Body of pancreas (tissue), 4 donors: Measurements from ENCODE around the gene GPRIN2.
"Not testable (repeated sequence)": the region's sequence is repeated elsewhere in the genome, so short reads cannot be mapped to it uniquely, and the experiment has no call there.

Source experiments
- POLR2A ChIP-seq, 3 donors: fragments of 450-650 bp; IDR thresholded peaks; one replicate each; pipeline ENCODE4 v1.6.1; 2016; ENCODE audit warnings: antibody characterized with exemption in 3 of 3, mild to moderate bottlenecking in 2 of 3
- TF ChIP-seq, protein P1 (sequence below), 7 experiments: fragments of 450-650 bp in 4 of 7; fragments of 200-600 bp in 3 of 7; sonication (generic) in 3 of 7; IDR thresholded peaks; one replicate each; pipeline ENCODE4 v1.5.1; 2016 to 2019; ENCODE audit warnings: antibody characterized with exemption in 7 of 7

DNA sequence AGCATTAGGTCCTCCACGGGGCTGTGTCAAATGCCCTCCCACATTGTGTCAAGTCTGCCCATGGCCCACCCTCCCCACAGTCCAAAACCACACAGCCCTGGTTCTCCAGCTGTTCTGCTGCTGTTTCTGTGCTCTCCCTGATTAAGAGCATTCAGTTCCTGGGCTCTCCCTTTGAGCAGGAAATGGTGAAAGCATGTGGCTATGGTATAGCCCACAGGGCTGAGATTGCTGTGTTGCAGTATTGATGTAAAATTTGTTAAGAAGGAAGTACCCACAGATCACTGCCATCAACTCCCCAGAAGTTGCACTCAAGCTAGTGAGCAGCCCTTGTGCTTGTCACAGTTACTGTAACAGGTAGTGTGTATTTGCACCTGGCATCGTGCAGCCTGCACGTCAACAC lies 31.8 kb upstream of the GPRIN2 start:
- TF ChIP-seq, protein P1, sequence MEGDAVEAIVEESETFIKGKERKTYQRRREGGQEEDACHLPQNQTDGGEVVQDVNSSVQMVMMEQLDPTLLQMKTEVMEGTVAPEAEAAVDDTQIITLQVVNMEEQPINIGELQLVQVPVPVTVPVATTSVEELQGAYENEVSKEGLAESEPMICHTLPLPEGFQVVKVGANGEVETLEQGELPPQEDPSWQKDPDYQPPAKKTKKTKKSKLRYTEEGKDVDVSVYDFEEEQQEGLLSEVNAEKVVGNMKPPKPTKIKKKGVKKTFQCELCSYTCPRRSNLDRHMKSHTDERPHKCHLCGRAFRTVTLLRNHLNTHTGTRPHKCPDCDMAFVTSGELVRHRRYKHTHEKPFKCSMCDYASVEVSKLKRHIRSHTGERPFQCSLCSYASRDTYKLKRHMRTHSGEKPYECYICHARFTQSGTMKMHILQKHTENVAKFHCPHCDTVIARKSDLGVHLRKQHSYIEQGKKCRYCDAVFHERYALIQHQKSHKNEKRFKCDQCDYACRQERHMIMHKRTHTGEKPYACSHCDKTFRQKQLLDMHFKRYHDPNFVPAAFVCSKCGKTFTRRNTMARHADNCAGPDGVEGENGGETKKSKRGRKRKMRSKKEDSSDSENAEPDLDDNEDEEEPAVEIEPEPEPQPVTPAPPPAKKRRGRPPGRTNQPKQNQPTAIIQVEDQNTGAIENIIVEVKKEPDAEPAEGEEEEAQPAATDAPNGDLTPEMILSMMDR (IDR thresholded peaks at IDR 0.05), result not testable (repeated sequence)
- TF ChIP-seq POLR2A (IDR thresholded peaks at IDR 0.05), result not testable (repeated sequence)
